HEK293 (cell line): ENCODE data around the gene NAALADL2.

Source experiments
- CTCF ChIA-PET: fragments of 350-600 bp; formaldehyde crosslinking; extraction: SDS; loops from one replicate; lab custom pipeline; 2021; ENCODE audit warnings: antibody characterized with exemption; lab: Yijun Ruan, JAX
- POLR2A ChIA-PET: fragments of 300-600 bp; formaldehyde crosslinking; extraction: SDS; loops from one replicate; lab custom pipeline; 2020; ENCODE audit warnings: antibody characterized with exemption, inconsistent platforms; lab: Yijun Ruan, JAX
- H3K27ac ChIP-seq: fragments of 200-500 bp; sonication (Bioruptor generic); 2 replicates; pipeline ENCODE4 v1.5.1; 2014; ENCODE audit warnings: low read depth, low read length, control low read depth, inconsistent platforms; ENCODE audit errors: extremely low read depth
- H3K36me3 ChIP-seq, 2 experiments: fragments of 200-500 bp in 1 of 2; sonication (Bioruptor generic) in 1 of 2; 1 replicate in 1 of 2; 2 replicates in 1 of 2; pipeline ENCODE4 v1.5.1; 2014 to 2017; ENCODE audit warnings: inconsistent platforms in 2 of 2, low read length in 2 of 2; ENCODE audit not compliant: control insufficient read depth in 2 of 2, insufficient read depth in 1 of 2
- H3K4me1 ChIP-seq: fragments of 200-500 bp; sonication (Bioruptor generic); 2 replicates; pipeline ENCODE4 v1.5.1; 2014; ENCODE audit warnings: mild to moderate bottlenecking, low read length, inconsistent platforms; ENCODE audit not compliant: control insufficient read depth, insufficient read depth
- H3K4me3 ChIP-seq: 2 replicates; pipeline ENCODE4 v1.5.1; 2011; ENCODE audit warnings: low read depth, mild to moderate bottlenecking, control low read depth, low read length, moderate library complexity
- H3K9me3 ChIP-seq: fragments of 200-500 bp; sonication (Bioruptor generic); 2 replicates; pipeline ENCODE4 v1.5.1; 2014; ENCODE audit warnings: low read depth, low read length, inconsistent platforms; ENCODE audit not compliant: control insufficient read depth, insufficient read depth
- EGR2 ChIP-seq: fragments of 450-650 bp; formaldehyde crosslinking; IDR thresholded peaks from 2 replicates; pipeline ENCODE4 v1.5.1; 2016; ENCODE audit warnings: low read depth, missing biosample characterization, missing genetic modification characterization
- KLF10 ChIP-seq: fragments of 450-650 bp; IDR thresholded peaks from 2 replicates; pipeline ENCODE4 v1.5.1; 2018; ENCODE audit warnings: missing biosample characterization, mild to moderate bottlenecking, missing genetic modification characterization
- KLF16 ChIP-seq: fragments of 450-650 bp; formaldehyde crosslinking; IDR thresholded peaks from 2 replicates; pipeline ENCODE4 v1.5.1; 2017; ENCODE audit warnings: missing biosample characterization, missing genetic modification characterization
- ZBTB20 ChIP-seq: fragments of 450-650 bp; formaldehyde crosslinking; IDR thresholded peaks from 2 replicates; pipeline ENCODE4 v1.5.1; 2016; ENCODE audit warnings: missing biosample characterization, missing genetic modification characterization
- ZNF350 ChIP-seq: fragments of 450-650 bp; formaldehyde crosslinking; IDR thresholded peaks from 2 replicates; pipeline ENCODE4 v1.5.0; 2017; ENCODE audit warnings: missing biosample characterization, mild to moderate bottlenecking, missing genetic modification characterization
- ZNF394 ChIP-seq: fragments of 450-650 bp; formaldehyde crosslinking; IDR thresholded peaks from 2 replicates; pipeline ENCODE4 v1.5.1; 2016; ENCODE audit warnings: missing biosample characterization, missing genetic modification characterization, mild to moderate bottlenecking, moderate library complexity, borderline replicate concordance
- ZNF426 ChIP-seq: fragments of 450-650 bp; formaldehyde crosslinking; IDR thresholded peaks from 2 replicates; pipeline ENCODE4 v1.5.1; 2017; ENCODE audit warnings: missing biosample characterization, missing genetic modification characterization, mild to moderate bottlenecking, inconsistent platforms, moderate library complexity
- ZNF514 ChIP-seq: fragments of 450-650 bp; formaldehyde crosslinking; IDR thresholded peaks from 2 replicates; pipeline ENCODE4 v1.5.1; 2016; ENCODE audit warnings: missing biosample characterization, missing genetic modification characterization
- ZNF544 ChIP-seq: fragments of 450-650 bp; formaldehyde crosslinking; IDR thresholded peaks from 2 replicates; pipeline ENCODE4 v1.5.0; 2017; ENCODE audit warnings: missing biosample characterization, missing genetic modification characterization
- ZNF677 ChIP-seq: fragments of 450-650 bp; IDR thresholded peaks from 2 replicates; pipeline ENCODE4 v1.5.0; 2018; ENCODE audit warnings: missing biosample characterization, mild to moderate bottlenecking, missing genetic modification characterization, moderate library complexity
- TF ChIP-seq, protein P1 (sequence below): fragments of 450-650 bp; formaldehyde crosslinking; IDR thresholded peaks from 2 replicates; pipeline ENCODE4 v1.5.1; 2016; ENCODE audit warnings: missing biosample characterization, missing genetic modification characterization
- TF ChIP-seq, protein P2 (sequence below): fragments of 450-650 bp; formaldehyde crosslinking; IDR thresholded peaks from 2 replicates; pipeline ENCODE4 v1.5.1; 2017; ENCODE audit warnings: missing biosample characterization, missing genetic modification characterization
- TF ChIP-seq, protein P3 (sequence below): fragments of 450-650 bp; formaldehyde crosslinking; IDR thresholded peaks from 2 replicates; pipeline ENCODE4 v1.5.1; 2016; ENCODE audit warnings: missing biosample characterization, missing genetic modification characterization
- TF ChIP-seq, protein P4 (sequence below): fragments of 450-650 bp; formaldehyde crosslinking; IDR thresholded peaks from 2 replicates; pipeline ENCODE4 v1.5.0; 2017; ENCODE audit warnings: missing biosample characterization, missing genetic modification characterization, borderline replicate concordance
- TF ChIP-seq, protein P5 (sequence below): fragments of 450-650 bp; formaldehyde crosslinking; IDR thresholded peaks from 2 replicates; pipeline ENCODE4 v1.5.1; 2016; ENCODE audit warnings: missing biosample characterization, missing genetic modification characterization, borderline replicate concordance

NAALADL2 gene

DNA sequence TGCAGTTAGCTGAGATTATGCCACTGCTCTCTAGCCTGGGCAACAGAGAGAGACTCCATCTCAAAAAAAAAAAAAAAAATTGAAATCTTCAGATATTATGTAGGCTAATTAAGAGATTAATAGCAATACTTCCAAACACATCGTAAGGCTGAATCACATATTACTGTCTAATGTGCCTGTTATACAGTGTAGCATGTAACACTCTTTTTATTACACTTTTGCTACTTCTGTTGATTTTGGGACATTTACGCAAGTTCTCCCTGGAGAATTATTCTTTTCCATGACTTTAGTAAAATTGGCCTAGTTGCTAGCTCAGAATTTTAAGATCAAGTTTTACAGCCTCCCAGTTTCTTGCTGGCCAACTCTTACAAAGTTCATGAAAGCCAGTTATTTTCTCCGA lies 605.2 kb downstream of the NAALADL2 start:
- ChIA-PET CTCF (no interaction called here), POLR2A (no interaction called here)
- Histone ChIP-seq H3K4me1 (no peaks in the 10 kb centered on the region), H3K36me3 (no peaks in the 10 kb centered on the region), H3K27ac (no peak overlapping the region), H3K9me3 (no peaks in the 10 kb centered on the region)
- TF ChIP-seq ZNF544 (tag by site-specific recombination) (no peak), ZNF514 (tag by site-specific recombination) (no peak), KLF16 (tag by site-specific recombination) (no peak)
- TF ChIP-seq, protein P1, sequence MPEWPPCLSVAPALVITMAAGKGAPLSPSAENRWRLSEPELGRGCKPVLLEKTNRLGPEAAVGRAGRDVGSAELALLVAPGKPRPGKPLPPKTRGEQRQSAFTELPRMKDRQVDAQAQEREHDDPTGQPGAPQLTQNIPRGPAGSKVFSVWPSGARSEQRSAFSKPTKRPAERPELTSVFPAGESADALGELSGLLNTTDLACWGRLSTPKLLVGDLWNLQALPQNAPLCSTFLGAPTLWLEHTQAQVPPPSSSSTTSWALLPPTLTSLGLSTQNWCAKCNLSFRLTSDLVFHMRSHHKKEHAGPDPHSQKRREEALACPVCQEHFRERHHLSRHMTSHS (tag by site-specific recombination) = no peak
- TF ChIP-seq, protein P2, sequence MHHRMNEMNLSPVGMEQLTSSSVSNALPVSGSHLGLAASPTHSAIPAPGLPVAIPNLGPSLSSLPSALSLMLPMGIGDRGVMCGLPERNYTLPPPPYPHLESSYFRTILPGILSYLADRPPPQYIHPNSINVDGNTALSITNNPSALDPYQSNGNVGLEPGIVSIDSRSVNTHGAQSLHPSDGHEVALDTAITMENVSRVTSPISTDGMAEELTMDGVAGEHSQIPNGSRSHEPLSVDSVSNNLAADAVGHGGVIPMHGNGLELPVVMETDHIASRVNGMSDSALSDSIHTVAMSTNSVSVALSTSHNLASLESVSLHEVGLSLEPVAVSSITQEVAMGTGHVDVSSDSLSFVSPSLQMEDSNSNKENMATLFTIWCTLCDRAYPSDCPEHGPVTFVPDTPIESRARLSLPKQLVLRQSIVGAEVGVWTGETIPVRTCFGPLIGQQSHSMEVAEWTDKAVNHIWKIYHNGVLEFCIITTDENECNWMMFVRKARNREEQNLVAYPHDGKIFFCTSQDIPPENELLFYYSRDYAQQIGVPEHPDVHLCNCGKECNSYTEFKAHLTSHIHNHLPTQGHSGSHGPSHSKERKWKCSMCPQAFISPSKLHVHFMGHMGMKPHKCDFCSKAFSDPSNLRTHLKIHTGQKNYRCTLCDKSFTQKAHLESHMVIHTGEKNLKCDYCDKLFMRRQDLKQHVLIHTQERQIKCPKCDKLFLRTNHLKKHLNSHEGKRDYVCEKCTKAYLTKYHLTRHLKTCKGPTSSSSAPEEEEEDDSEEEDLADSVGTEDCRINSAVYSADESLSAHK (tag by site-specific recombination) = no peak
- TF ChIP-seq, protein P3, sequence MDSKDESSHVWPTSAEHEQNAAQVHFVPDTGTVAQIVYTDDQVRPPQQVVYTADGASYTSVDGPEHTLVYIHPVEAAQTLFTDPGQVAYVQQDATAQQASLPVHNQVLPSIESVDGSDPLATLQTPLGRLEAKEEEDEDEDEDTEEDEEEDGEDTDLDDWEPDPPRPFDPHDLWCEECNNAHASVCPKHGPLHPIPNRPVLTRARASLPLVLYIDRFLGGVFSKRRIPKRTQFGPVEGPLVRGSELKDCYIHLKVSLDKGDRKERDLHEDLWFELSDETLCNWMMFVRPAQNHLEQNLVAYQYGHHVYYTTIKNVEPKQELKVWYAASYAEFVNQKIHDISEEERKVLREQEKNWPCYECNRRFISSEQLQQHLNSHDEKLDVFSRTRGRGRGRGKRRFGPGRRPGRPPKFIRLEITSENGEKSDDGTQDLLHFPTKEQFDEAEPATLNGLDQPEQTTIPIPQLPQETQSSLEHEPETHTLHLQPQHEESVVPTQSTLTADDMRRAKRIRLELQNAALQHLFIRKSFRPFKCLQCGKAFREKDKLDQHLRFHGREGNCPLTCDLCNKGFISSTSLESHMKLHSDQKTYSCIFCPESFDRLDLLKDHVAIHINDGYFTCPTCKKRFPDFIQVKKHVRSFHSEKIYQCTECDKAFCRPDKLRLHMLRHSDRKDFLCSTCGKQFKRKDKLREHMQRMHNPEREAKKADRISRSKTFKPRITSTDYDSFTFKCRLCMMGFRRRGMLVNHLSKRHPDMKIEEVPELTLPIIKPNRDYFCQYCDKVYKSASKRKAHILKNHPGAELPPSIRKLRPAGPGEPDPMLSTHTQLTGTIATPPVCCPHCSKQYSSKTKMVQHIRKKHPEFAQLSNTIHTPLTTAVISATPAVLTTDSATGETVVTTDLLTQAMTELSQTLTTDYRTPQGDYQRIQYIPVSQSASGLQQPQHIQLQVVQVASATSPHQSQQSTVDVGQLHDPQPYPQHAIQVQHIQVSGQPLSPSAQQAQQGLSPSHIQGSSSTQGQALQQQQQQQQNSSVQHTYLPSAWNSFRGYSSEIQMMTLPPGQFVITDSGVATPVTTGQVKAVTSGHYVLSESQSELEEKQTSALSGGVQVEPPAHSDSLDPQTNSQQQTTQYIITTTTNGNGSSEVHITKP (tag by site-specific recombination) = no peak
- TF ChIP-seq, protein P4, sequence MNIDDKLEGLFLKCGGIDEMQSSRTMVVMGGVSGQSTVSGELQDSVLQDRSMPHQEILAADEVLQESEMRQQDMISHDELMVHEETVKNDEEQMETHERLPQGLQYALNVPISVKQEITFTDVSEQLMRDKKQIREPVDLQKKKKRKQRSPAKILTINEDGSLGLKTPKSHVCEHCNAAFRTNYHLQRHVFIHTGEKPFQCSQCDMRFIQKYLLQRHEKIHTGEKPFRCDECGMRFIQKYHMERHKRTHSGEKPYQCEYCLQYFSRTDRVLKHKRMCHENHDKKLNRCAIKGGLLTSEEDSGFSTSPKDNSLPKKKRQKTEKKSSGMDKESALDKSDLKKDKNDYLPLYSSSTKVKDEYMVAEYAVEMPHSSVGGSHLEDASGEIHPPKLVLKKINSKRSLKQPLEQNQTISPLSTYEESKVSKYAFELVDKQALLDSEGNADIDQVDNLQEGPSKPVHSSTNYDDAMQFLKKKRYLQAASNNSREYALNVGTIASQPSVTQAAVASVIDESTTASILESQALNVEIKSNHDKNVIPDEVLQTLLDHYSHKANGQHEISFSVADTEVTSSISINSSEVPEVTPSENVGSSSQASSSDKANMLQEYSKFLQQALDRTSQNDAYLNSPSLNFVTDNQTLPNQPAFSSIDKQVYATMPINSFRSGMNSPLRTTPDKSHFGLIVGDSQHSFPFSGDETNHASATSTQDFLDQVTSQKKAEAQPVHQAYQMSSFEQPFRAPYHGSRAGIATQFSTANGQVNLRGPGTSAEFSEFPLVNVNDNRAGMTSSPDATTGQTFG (tag by site-specific recombination) = no peak
- TF ChIP-seq, all 188 proteins: peak for 0
- H3K4me3 ChIP-seq = no peak overlapping the region

DNA sequence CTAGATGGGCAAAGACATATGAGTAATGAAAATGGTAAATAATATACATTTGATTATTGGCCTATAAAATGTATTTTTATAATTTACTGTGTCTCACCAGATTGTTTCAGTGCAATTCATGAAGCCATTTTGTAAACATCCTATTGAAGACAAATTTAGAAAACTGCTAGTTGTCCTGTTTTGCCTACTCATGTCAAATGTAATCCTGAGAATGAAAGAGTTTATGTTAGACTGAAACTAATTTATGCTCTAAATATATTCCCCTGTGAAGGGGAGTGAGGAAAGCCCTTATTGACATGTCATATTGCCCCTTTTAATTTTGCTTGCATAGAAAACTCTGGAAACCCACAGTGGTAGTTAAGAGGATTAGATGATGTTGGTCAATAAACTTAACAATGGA lies 610.0 kb downstream of the NAALADL2 start:
- no peak for TF ChIP-seq ZNF426 (tag by site-specific recombination)
- TF ChIP-seq ZNF677 (tag by site-specific recombination) = no peak
- no peak for TF ChIP-seq ZBTB20 (tag by site-specific recombination)
- TF ChIP-seq, protein P1 (tag by site-specific recombination) = no peak
- TF ChIP-seq EGR2 = no peak
- no peak for TF ChIP-seq ZNF350 (tag by site-specific recombination)
- TF ChIP-seq, protein P5, sequence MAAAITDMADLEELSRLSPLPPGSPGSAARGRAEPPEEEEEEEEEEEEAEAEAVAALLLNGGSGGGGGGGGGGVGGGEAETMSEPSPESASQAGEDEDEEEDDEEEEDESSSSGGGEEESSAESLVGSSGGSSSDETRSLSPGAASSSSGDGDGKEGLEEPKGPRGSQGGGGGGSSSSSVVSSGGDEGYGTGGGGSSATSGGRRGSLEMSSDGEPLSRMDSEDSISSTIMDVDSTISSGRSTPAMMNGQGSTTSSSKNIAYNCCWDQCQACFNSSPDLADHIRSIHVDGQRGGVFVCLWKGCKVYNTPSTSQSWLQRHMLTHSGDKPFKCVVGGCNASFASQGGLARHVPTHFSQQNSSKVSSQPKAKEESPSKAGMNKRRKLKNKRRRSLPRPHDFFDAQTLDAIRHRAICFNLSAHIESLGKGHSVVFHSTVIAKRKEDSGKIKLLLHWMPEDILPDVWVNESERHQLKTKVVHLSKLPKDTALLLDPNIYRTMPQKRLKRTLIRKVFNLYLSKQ (tag by site-specific recombination) = no peak
- TF ChIP-seq ZNF394 (tag by site-specific recombination) = no peak
- TF ChIP-seq KLF10 = no peak
- POLR2A ChIA-PET = no interaction called here
- Histone ChIP-seq H3K9me3 (no peaks in the 10 kb centered on the region), H3K4me3 (no peak overlapping the region), H3K27ac (no peak overlapping the region), H3K4me1 (no peaks in the 10 kb centered on the region), H3K36me3 (no peaks in the 10 kb centered on the region)
- CTCF ChIA-PET = no interaction called here
